Astrocyte (in vitro differentiated cells and primary cell): ENCODE data around the gene KRTAP10-8.

ENCODE experiments used
- EZH2 ChIP-seq: IDR thresholded peaks from 2 replicates; pipeline ENCODE4 v1.6.1; 2012; ENCODE audit warnings: mild to moderate bottlenecking, low read length, inconsistent platforms; ENCODE audit not compliant: insufficient read depth
- TF ChIP-seq, protein P1 (sequence below): IDR thresholded peaks from 2 replicates; pipeline ENCODE4 v1.5.1; 2011; ENCODE audit warnings: low read depth, mild to moderate bottlenecking, inconsistent platforms, low read length, moderate library complexity; ENCODE audit not compliant: insufficient read depth

DNA sequence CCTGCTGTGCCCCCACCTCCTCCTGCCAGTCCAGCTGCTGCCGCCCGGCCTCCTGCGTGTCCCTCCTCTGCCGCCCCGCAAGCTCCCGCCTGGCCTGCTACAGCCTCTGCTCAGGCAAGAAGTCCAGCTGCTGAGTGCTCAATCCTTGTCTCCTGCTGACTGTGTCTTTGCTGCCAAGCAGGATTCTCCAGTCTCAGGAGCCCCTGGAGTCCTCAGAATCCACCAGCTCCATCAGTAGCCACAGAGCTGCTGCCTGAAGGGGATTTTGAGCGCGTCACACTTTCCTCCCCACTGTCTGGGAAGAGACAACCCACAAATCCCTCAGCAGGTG is 35.3 kb downstream of the KRTAP10-8 start:
- TF ChIP-seq, protein P1, sequence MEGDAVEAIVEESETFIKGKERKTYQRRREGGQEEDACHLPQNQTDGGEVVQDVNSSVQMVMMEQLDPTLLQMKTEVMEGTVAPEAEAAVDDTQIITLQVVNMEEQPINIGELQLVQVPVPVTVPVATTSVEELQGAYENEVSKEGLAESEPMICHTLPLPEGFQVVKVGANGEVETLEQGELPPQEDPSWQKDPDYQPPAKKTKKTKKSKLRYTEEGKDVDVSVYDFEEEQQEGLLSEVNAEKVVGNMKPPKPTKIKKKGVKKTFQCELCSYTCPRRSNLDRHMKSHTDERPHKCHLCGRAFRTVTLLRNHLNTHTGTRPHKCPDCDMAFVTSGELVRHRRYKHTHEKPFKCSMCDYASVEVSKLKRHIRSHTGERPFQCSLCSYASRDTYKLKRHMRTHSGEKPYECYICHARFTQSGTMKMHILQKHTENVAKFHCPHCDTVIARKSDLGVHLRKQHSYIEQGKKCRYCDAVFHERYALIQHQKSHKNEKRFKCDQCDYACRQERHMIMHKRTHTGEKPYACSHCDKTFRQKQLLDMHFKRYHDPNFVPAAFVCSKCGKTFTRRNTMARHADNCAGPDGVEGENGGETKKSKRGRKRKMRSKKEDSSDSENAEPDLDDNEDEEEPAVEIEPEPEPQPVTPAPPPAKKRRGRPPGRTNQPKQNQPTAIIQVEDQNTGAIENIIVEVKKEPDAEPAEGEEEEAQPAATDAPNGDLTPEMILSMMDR = no peak
- TF ChIP-seq EZH2 = no peak
